HG02973 (cell line): ENCODE measurements around the gene ATG2A.
A peak's percentile ranks its signal among the peaks of the same experiment; 100 is the strongest.

Experiments
- ATAC-seq: cut with Tn5 transposase; IDR thresholded peaks from one replicate; pipeline ENCODE4 v1.9.1; 2021; ENCODE audit warnings: moderate library complexity; ENCODE audit not compliant: unreplicated experiment

The ATG2A gene

DNA sequence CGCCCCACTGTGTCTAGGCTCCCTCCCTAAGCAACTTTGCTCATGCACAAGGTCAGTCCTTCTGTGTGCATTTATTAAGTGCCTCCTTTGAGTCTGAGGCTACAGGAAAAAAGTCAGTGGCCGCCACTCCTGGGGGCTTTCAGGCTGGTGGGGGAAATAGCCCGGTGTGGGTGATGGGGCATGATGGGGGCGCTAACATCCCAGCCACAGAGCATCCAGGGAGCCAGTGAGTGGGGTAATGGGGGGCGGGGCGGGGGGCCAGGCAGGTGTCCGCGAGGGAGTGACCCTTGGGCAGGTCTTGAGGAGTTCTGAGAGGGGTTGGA is 28.6 kb downstream of the ATG2A start:
- no peak for ATAC-seq

DNA sequence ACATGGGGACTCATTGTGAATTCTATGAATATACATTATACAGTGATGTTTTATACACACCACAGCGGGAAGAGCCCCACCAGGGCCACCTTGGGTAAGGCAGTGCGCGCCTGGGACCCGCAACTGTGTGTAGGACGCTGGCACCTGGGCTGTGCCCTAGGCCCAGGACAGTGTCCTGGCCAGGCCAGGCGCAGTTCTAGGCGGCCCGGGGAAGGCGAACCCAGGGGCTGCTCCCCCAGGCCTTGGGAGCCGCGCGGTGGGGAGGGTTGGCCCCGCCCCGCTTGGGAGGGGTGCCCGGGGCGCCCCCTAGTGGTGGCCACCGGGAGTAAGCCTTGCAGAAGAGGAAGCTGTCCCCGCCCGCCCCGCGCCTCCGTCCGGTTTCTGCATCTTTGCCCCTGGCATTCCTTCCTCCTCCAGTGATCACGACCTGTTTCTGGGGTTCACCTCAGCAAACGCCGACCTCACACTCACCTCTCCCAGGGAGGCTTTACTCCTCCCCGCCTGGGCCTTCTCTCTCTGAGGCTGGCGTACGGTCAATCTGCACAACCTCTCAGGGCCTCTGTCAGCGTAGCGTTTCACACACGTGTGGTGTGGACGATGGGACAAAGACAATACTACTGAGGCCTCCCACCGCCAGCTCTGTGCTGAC is 29.1 kb downstream of the ATG2A start:
- no peak for ATAC-seq

DNA sequence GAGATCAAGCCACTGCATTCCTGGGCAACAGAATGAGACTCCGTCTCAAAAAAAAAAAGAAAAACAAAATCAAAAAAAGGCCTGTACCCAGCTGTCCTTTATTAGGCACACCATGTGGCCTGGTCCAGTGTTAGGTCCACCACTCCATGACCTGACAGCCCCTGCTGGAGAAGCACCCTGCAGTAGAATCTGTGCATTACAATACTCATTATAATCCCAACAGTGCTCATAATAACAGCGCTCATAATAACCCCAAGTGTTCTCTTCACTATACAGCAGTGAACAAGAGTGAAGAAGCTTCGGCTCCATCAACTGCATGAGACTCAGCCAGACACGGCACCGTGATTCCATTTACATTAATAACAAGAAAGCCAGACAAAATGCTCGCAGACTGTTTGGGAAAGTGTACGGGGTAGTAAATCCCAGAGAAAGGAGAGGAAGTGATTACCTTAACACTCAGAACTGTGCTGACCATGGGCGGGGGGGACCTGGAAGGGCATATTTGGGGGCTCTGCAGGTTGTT is 29.7 kb downstream of the ATG2A start:
- no peak for ATAC-seq

DNA sequence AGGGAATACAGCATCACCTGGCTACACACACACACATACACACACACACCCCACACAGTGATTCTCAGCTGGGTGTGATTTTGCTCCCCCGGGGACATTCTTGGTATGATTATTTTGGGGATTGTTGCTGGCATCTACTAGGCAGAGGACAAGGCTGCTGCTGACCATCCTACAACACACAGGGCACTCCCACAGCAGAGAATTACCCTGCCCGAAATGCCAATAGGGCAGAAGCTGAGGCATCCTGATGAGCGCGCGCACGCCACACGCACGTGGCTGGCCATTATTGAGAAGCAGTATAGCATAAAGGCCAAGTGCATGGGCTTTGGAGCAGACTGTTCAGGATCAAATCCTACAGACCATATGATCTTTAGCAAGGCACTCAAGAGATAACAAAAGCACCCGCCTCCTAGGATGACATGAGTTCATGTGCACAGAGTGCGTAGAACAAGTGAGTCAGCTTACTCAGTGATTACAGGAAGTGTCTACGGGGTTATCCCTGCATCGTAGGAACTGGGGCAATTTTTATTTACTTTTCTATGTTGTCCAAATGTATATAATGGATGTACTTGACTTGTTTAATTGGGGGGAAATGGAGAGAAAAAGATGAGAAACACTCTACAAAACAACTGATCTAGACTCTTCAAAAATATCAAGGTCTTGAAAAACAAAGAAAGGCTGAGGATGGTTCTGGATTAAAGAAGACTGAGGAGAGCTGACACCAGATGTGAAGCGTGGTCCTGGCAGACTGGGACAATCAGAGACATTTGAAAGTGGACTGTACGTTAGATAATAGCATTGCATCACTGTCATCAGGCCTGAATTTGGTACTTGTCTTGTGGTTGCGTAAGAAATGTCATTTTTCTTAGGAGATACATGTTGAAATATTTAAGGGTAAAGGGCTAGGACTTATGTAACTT is 31.4 kb downstream of the ATG2A start:
- ATAC-seq = no peak

DNA sequence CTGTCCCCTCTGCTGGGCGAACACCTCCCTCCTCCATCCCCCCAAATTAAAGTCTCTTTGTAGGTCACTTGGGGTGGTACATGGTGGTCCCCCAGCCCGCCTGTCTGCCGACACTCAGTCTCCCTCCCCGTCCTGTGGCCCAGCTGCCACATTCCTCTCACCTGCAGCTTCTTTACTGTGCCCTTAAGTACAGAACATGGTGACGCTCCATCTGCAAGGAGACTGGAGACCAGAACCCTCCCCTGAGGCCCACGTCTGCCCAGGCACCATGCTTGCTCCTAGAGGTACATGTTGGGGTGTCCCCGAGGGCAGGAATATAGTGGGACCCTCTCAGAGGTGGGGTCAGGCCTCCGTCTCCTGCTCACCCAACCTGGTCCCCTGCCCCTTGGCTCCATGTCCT is 33.0 kb downstream of the ATG2A start:
- ATAC-seq = no peak

DNA sequence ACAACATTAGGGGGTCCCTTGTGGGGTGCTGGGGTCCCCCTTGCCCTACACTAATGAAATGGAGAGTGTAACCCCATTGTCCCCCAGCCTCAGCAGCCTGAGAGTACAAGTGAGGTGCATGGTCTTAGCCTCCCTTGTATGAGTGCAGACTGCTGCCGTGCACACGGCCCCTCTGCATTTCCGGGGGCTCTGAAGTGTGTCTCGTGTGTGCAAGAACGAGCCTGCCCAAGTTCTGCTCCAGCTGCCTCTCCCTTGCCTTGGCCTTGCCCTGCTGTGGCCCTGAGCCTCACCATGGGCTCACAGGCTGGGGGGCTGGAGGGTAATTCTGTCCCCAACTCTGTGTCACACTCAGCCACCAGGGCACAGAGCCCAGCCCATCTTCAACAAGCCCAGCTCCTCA is 33.4 kb downstream of the ATG2A start:
- ATAC-seq = no peak

DNA sequence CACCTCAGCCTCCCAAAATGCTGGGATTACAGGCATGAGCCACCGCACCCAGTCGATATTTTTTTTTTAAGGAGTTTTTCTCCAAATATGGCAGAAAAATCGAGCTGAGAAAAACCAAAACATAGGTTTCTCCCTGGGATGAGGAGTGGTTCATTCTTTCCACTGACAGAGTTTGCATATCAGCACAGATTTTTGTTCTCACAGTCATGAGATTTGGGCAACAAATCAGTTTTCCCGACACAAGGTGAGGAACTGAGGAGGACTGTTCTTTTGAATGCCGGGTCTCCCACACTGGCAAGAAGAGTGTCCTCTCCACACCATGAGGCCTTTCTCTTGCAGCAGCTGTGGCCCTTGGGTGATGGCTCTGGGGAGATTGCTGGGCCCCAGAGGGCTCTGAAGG is 34.8 kb downstream of the ATG2A start:
- no peak for ATAC-seq

DNA sequence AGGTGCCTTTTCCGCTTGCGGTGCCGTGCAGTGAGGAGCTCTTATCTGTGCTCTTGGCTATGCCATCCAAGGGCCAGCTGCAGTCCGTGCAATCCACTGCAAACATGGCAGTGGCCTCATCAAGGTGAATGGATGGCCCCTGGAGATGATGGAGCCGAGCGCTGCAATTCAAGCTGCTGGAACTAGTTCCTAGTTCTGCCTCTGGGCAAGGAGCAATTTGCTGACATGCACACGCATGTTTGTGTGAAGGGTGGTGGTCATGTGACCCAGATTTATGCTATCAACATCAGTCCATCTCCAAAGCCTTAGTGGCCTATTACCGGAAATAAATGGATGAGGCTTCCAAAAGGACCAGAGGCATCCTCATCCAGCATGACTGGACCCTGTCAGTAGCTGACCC is 35.5 kb downstream of the ATG2A start:
- no peak for ATAC-seq

DNA sequence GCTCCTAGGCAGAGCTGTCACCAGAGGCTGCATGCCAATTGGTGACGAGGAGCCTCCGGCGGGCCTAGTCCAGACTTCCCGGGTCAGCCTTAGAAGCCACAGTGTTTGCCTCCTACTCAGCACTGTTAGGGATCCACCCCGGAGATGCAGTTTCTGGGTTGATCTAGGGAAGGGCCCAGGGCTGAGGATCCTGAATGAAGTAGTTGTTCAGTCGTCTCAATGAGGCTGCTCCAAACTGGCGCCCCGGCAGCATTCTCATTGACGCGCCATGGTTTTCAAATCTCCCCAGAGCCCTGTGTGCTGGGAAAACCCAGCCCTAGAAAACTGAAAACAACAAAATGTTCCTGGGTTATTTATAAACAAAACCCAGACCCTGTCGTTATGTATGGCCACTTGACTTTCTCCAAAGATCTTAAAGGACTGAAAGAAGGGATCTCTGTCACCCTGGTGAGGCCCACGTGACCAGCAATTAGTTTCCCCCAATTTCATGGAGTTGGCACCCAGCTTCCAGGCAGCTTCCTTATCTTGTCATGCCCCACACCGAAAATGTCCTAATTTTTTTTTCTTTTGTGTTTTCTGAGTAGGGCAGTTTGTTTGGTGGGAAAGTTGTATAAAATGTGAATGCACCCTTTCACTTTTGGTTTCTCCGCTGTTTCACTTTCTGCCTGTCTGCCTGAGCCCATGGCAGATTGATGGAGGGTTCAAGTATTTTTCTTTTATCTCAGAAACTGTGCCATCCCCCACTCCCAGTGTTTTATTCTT is 36.6 kb downstream of the ATG2A start:
- ATAC-seq = no peak

DNA sequence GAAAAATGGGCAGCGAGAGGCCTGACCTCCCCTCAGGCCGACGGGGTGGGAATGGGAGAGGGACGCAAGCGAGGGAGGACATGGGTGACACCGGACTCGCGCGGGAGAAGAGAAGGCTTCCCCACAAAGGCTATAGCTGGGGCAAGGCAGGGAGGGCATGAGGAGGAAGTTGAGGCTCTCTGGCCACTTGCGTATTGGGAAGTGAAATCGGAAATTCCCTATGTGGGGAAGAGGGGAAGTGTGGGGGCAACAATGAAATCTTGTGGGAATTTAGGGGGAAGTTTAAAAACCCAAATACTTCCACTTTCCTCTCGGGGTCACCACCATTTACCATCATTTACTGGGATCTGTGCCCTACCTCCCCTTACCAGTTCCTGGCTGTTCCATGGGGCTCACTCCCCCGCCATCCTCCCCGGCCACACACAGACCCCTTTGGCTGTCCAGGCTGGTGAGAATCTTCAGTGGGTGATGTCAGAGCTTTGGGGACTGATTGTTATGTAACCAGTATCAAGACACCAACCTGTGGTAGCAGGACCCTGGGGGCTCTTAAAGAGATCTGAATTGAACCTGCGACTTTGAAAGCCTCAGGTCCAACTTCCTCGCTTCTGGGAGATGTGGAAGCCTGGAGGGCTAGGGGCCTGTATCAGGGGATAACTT is 37.6 kb downstream of the ATG2A start:
- peak; percentile 8 for ATAC-seq

DNA sequence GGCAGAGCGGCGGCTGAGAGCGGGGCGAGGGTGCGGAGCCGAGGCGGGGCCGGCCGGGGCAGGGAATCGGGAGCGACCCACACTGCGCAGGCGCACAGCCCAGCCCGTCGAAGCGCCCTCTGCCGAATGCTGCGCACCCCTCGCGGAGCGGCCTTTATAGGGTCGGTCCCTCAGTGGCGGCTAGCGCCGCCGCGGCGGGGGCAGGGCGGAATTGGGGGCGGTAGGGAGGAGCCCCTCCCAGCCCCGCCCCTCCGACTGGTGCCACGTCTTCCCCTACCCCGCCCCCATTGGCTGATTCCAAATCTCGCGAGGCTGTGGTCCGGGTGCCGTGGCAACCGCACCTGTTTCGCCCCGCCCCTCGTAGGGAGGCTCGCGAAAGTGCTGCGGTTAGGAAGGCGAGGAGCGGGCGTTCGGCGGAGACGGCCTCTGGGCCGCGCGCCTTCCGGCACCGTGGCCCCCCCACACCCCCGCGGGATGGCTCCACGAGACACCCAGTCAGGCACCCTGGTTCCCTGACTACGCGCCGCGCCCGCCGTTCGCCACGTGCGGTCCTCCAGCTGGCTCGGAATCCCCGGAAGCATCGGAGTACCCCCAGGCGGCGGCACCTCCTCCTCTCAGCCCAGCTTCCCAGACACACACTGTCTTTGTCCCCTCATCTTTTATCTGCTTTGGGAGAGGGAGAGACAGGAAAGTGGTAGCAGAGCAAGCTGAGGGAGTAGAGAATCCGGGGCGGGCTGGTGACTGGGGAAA is 38.3 kb downstream of the ATG2A start, which contains the start of gene EHD1:
Gene EHD1, minus strand, starts transcription at position 128 of the 750 bp plus-strand sequence. CDS start 157 bp downstream, outside the sequence.
- ATAC-seq = peak; percentile 62

DNA sequence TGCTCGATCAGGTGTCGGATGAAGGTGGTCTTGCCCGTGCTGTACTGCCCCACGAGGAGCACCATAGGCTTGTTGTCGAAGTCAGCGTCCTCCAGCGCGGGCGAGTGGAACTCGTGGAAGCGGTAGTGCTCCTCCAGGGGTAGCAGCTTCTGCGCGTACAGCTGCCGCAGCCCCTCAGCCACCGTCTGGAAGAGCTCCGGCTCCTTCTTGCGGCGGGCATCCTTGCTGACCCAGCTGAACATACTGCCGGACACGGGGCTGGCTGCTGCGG is 38.9 kb downstream of the ATG2A start:
- no peak for ATAC-seq

DNA sequence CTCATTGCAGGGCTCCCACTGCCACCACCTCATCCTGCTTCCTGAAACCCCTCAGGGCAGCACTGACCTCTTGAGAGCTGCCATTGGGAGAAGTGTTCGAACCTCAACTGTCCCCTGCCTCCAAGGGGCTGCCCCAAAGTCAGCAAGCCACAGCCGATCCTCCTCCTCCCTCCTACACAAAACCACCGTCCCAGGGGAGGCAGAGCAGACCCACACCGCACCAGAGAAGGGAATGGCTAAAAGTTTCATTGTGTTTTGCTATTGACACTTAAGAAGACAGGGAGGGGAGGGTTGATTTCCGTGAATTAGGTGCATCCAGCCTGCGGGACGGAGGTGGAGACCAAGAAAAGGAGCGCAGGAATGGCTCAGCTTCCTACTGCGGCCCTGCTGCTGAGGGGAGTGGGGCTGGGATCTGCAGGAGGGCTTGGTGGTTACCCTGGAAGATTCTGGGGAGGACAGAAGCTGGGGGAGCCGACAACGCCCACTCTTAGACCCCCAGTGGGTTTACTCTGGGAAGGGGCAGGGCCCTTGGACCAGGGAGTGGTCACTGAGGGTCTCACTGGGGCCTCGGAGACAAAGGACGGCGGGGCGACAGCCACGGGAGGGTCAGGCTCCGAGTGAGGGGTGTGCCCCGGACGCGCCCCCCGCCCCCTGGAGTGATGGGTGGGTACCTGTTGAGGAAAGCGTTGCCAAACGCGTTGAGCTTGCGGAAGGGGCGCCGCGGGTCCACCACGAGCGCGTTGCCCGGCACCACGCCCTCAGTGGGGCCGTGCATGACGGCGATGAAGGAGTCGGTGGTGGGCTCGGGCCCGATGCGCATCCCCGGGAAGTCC is 39.4 kb downstream of the ATG2A start:
- peak; percentile 7 for ATAC-seq

DNA sequence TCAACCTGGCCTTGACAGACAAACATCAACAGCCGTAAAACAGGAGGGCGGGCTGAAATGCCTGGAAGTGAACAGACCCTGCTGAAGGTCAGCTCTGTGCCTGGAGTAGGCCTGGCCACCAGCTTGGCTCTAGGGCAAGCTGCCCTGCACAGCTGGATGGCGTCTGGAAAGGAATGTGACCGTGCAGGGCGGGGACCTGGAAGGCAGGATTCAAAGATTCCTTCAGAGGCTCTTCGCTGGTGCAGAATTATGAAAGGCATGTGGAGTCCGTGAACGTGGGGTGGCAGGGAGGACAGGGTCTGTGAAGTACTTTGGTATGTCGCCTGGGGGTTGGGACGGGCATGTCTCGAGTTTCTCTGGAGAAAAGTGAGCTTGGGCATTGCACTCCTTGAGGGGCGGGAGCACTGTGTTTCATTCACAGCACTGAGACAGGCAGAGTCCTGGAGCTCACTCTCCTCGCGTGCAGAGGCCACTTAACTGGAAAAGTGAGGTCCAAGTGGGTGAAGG is 40.1 kb downstream of the ATG2A start:
- ATAC-seq = no peak

DNA sequence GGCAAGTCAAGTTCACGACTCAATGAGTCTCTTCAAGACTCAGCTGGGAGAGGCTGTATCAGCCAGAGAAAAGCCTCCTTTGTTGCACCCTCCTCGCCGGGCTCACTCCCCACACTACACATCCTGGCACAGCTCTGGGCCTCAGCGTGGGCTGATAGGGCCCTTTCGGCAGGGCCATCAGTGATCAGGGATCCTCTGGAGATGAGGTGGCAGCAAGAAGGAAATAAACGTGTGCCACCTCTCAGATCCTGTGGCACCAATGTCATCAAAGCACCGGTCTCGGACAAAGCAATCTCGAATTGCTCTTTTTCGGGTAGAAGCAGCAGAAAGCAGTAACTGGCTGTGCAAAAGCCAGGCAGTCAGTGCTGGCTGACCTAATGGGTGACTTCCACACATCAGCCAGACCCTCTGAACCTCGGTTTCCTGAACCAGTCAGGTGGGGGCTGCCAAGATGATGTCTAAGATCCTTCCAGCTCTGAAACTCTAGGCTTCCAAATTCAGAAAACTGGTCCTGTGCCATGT is 40.7 kb downstream of the ATG2A start:
- no peak for ATAC-seq

DNA sequence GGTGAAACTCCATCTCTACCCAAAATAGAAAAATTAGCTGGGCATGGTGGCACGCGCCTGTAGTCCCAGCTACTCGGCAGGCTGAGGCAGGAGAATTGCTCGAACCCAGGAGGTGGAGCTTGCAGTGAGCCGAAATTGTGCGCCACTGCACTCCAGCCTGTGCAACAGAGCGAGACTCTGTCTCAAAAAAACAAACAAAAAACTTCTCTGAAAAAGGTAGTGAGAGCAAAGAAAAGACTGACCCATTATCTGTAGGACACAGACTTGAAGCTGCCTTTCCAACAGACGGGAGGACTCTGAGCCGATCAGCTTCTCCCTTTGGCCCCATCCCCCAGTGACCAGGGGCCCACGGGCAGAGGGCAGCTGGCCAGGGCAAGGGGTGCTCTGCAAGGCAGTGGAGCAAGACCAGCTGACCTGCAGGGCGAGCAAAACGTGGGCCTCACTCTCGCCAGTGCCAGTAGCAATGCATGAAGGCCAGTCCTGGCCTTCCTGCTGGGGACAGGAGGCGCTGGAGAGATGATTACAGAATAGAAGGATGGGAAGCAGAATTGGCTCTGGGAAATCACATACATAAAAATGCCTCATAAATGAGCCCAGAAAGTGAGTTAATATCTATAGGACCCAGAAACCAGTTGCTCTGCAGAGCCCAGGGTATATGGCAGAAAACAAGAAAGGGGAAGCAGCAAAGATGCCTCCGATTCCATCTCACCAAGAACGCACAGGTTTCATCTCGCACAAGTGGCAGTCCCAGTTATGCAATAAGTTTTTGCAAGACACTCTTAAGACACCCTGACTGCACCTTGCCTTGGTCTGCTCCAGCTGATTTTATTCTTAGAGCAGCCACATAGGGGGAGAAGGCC is 41.4 kb downstream of the ATG2A start:
- ATAC-seq = no peak

DNA sequence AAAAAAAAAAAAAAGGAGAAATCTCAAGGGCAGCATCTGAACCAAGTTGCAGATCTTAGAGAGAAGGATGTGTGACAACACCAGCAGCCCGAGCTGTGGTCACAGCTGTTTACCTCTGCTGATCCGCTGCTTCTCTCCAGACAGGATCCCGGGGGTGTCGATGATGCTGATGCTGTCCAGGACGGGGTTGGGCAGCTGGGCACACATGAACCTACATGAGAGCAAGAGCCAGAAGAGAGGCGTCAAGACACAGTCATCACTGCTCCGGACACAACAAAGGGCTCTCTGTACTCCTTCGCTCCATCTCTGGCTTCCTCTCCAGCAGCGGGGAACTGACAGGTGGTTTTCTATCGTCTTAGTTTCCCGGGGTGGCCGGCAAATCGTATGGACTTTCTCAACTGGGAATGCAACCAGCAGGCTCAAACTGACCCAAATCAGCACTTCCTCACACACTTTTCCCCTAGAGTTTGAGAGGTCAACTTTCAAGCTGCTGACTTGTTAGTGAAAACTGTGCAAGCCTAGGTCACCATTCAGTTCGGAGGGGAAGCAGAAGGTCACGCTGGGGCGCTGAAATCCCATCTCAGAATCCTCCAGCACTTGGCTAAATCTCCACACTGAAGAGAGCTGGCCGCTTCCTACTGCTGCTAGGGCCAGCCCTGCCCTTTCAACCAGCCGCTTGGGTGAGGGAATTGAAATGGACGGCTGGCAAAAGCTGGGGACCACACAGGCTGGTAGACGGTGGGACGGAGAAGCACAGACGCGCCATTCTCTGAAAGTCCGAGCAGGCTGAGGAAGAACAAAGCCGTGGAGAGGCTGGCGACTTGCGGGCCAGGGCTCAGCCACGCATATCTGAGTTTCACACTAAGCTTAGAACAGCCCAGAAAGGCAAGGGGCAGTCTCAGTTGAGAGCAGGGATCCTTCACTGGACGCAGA is 42.4 kb downstream of the ATG2A start:
- ATAC-seq = no peak
